ENCODE data around the gene CSNK2B. TPM values are rescaled to one million over a fixed set of nuclear protein-coding genes. Genes with fewer than 3 reads are reported as not detected.
A peak's percentile ranks its signal among the peaks of the same experiment; 100 is the strongest.

The CSNK2B gene
- total RNA-seq, 1 experiment from 2014 or later: 224 TPM

GRCh38 chr6:31662124-31662723, 3.7 kb upstream of the CSNK2B start:
- Histone ChIP-seq H3K27me3 (ENCODE audit: control insufficient read depth, insufficient read depth, low read length) (no peaks in the 10 kb centered on the region), H3K4me3 (ENCODE audit: insufficient read depth, low read depth, low read length) (no peak overlapping the region), H3K36me3 (replicated peaks; ENCODE audit: control insufficient read depth, insufficient read depth, low read length) (peaks cover 10% of the 10 kb centered on the region)
- no peak for DNase-seq

GRCh38 chr6:31663126-31663960, 2.5 kb upstream of the CSNK2B start:
- Histone ChIP-seq H3K4me3 (ENCODE audit: insufficient read depth, low read depth, low read length) (peak overlapping the region; percentile 94; the same call in 1 of the 2 replicates), H3K36me3 (replicated peaks; ENCODE audit: control insufficient read depth, insufficient read depth, low read length) (peaks cover 20% of the 10 kb centered on the region), H3K27me3 (ENCODE audit: control insufficient read depth, insufficient read depth, low read length) (no peaks in the 10 kb centered on the region)
- DNase-seq: no peak

- peak; percentile 65 for DNase-seq
- no peaks in the 10 kb centered on the region for H3K27me3 ChIP-seq (ENCODE audit: control insufficient read depth, insufficient read depth, low read length)
- H3K4me3 ChIP-seq (ENCODE audit: insufficient read depth, low read depth, low read length): peak overlapping the region; percentile 94
- H3K36me3 ChIP-seq (replicated peaks; ENCODE audit: control insufficient read depth, insufficient read depth, low read length): peaks cover 28% of the 10 kb centered on the region
These were observed 1.7 kb upstream of the CSNK2B start for GRCh38 chr6:31663961-31664789.

GRCh38 chr6:31664790-31665500, 935 bp upstream of the CSNK2B start, which contains the start of gene GPANK1:
TSS of gene GPANK1 (minus strand) at chr6:31664997. CDS start at chr6:31664478, 519 bp downstream.
- peak; percentile 82 for DNase-seq
- Histone ChIP-seq H3K27me3 (ENCODE audit: control insufficient read depth, insufficient read depth, low read length) (no peaks in the 10 kb centered on the region), H3K4me3 (ENCODE audit: insufficient read depth, low read depth, low read length) (peak within 1 kb of the TSS; percentile 94), H3K36me3 (replicated peaks; ENCODE audit: control insufficient read depth, insufficient read depth, low read length) (peaks cover 34% of the 10 kb centered on the region)

GRCh38 chr6:31666337-31666965, 571 bp downstream of the CSNK2B start:
- H3K4me3 ChIP-seq (ENCODE audit: insufficient read depth, low read depth, low read length): peak overlapping the region; percentile 84
- no peaks in the 10 kb centered on the region for H3K27me3 ChIP-seq (ENCODE audit: control insufficient read depth, insufficient read depth, low read length)
- peaks cover 43% of the 10 kb centered on the region for H3K36me3 ChIP-seq (replicated peaks; ENCODE audit: control insufficient read depth, insufficient read depth, low read length)
- no peak for DNase-seq

- Histone ChIP-seq H3K36me3 (replicated peaks; ENCODE audit: control insufficient read depth, insufficient read depth, low read length) (peaks cover 43% of the 10 kb centered on the region), H3K4me3 (ENCODE audit: insufficient read depth, low read depth, low read length) (no peak within 1 kb of the TSS), H3K27me3 (ENCODE audit: control insufficient read depth, insufficient read depth, low read length) (no peaks in the 10 kb centered on the region)
- no peak for DNase-seq
These were observed 3.8 kb downstream of the CSNK2B start, which contains the start of gene LY6G5B for GRCh38 chr6:31669676-31670075. TSS of gene LY6G5B (plus strand) at chr6:31669976. CDS start at chr6:31670951, 975 bp downstream.

GRCh38 chr6:31676322-31676903, 10.5 kb downstream of the CSNK2B start:
- DNase-seq: no peak
- Histone ChIP-seq H3K27me3 (ENCODE audit: control insufficient read depth, insufficient read depth, low read length) (peaks cover 6% of the 10 kb centered on the region), H3K4me3 (ENCODE audit: insufficient read depth, low read depth, low read length) (no peak overlapping the region), H3K36me3 (replicated peaks; ENCODE audit: control insufficient read depth, insufficient read depth, low read length) (peaks cover 8% of the 10 kb centered on the region)

- no peak for DNase-seq
- Histone ChIP-seq H3K27me3 (ENCODE audit: control insufficient read depth, insufficient read depth, low read length) (peaks cover 11% of the 10 kb centered on the region), H3K4me3 (ENCODE audit: insufficient read depth, low read depth, low read length) (no peak overlapping the region), H3K36me3 (replicated peaks; ENCODE audit: control insufficient read depth, insufficient read depth, low read length) (peaks cover 4% of the 10 kb centered on the region)
These were observed 11.0 kb downstream of the CSNK2B start for GRCh38 chr6:31676904-31677303.

GRCh38 chr6:31677955-31678354, 12.1 kb downstream of the CSNK2B start:
- H3K36me3 ChIP-seq (replicated peaks; ENCODE audit: control insufficient read depth, insufficient read depth, low read length): no peaks in the 10 kb centered on the region
- peaks cover 17% of the 10 kb centered on the region for H3K27me3 ChIP-seq (ENCODE audit: control insufficient read depth, insufficient read depth, low read length)
- no peak for DNase-seq
- no peak overlapping the region for H3K4me3 ChIP-seq (ENCODE audit: insufficient read depth, low read depth, low read length)

- Histone ChIP-seq H3K36me3 (replicated peaks; ENCODE audit: control insufficient read depth, insufficient read depth, low read length) (no peaks in the 10 kb centered on the region), H3K4me3 (ENCODE audit: insufficient read depth, low read depth, low read length) (peak within 1 kb of the TSS; percentile 38), H3K27me3 (ENCODE audit: control insufficient read depth, insufficient read depth, low read length) (peaks cover 17% of the 10 kb centered on the region)
- DNase-seq: peak; percentile 81
These were observed 14.6 kb downstream of the CSNK2B start, which contains the start of gene LY6G5C for GRCh38 chr6:31680226-31681134. TSS of gene LY6G5C (minus strand) at chr6:31681067. CDS start at chr6:31680373, 694 bp downstream.

- H3K4me3 ChIP-seq (ENCODE audit: insufficient read depth, low read depth, low read length): peak overlapping the region; percentile 38
- H3K36me3 ChIP-seq (replicated peaks; ENCODE audit: control insufficient read depth, insufficient read depth, low read length): no peaks in the 10 kb centered on the region; the same call in 1 of the 2 replicates
- DNase-seq: peak; percentile 86
- H3K27me3 ChIP-seq (ENCODE audit: control insufficient read depth, insufficient read depth, low read length): peaks cover 17% of the 10 kb centered on the region
These were observed 15.3 kb downstream of the CSNK2B start for GRCh38 chr6:31681135-31681671.

- Histone ChIP-seq H3K27me3 (ENCODE audit: control insufficient read depth, insufficient read depth, low read length) (peaks cover 17% of the 10 kb centered on the region), H3K36me3 (replicated peaks; ENCODE audit: control insufficient read depth, insufficient read depth, low read length) (peaks cover 3% of the 10 kb centered on the region), H3K4me3 (ENCODE audit: insufficient read depth, low read depth, low read length) (peak overlapping the region; percentile 47; the same call in 1 of the 2 replicates)
- no peak for DNase-seq
These were observed 17.7 kb downstream of the CSNK2B start for GRCh38 chr6:31683591-31683990.
